SK-N-SH treated with all-trans-retinoic acid at 6 μM for 48 hours (cell line): ENCODE results near the gene CARD9.

ENCODE experiments used
- ATAC-seq: fragments of 200-7000 bp; cut with Tn5 transposase; 3 replicates; pipeline ENCODE4 v1.9.1; 2020; ENCODE audit warnings: mild to moderate bottlenecking, moderate library complexity
- ARNTL ChIP-seq: fragments of 450-650 bp; formaldehyde crosslinking; IDR thresholded peaks from 2 replicates; pipeline ENCODE4 v1.5.0; 2020; ENCODE audit warnings: low read depth, mild to moderate bottlenecking, moderate library complexity, borderline replicate concordance
- BACH2 ChIP-seq: fragments of 250-450 bp; sonication (Bioruptor Pico); IDR thresholded peaks from 2 replicates; pipeline ENCODE4 v1.9.0; 2021; ENCODE audit warnings: mild to moderate bottlenecking, borderline replicate concordance
- CREB5 ChIP-seq: fragments of 250-450 bp; sonication (Bioruptor Pico); IDR thresholded peaks from 2 replicates; pipeline ENCODE4 v1.5.1; 2020; ENCODE audit warnings: low read depth, mild to moderate bottlenecking, moderate library complexity
- CSDC2 ChIP-seq: fragments of 250-450 bp; sonication (Bioruptor Pico); IDR thresholded peaks from 2 replicates; pipeline ENCODE4 v1.5.0; 2020; ENCODE audit warnings: mild to moderate bottlenecking, moderate library complexity
- CSRNP3 ChIP-seq: fragments of 250-450 bp; sonication (Bioruptor Pico); IDR thresholded peaks from 2 replicates; pipeline ENCODE4 v1.5.1; 2021; ENCODE audit warnings: mild to moderate bottlenecking, moderate library complexity
- ESRRG ChIP-seq: fragments of 250-450 bp; sonication (Bioruptor Pico); IDR thresholded peaks from 2 replicates; pipeline ENCODE4 v1.6.1; 2021; ENCODE audit warnings: mild to moderate bottlenecking
- GLIS3 ChIP-seq: fragments of 250-450 bp; sonication (Bioruptor Pico); IDR thresholded peaks from 2 replicates; pipeline ENCODE4 v1.5.0; 2020; ENCODE audit warnings: mild to moderate bottlenecking, moderate library complexity
- ISL1 ChIP-seq: fragments of 250-450 bp; sonication (Bioruptor Pico); IDR thresholded peaks from 2 replicates; pipeline ENCODE4 v2.1.2; 2022; ENCODE audit warnings: mild to moderate bottlenecking, moderate library complexity
- OSR1 ChIP-seq: fragments of 250-450 bp; sonication (Bioruptor Pico); IDR thresholded peaks from 2 replicates; pipeline ENCODE4 v1.8.0; 2022; ENCODE audit warnings: moderate library complexity, mild to moderate bottlenecking, inconsistent platforms
- PATZ1 ChIP-seq: fragments of 250-450 bp; sonication (Bioruptor Pico); IDR thresholded peaks from 2 replicates; pipeline ENCODE4 v1.8.0; 2020; ENCODE audit warnings: mild to moderate bottlenecking, moderate library complexity, borderline replicate concordance
- POU6F1 ChIP-seq: fragments of 250-450 bp; sonication (Bioruptor Pico); IDR thresholded peaks from 2 replicates; pipeline ENCODE4 v1.8.0; 2021; ENCODE audit warnings: low read depth, mild to moderate bottlenecking, moderate library complexity, borderline replicate concordance
- PPARA ChIP-seq: fragments of 250-450 bp; sonication (Bioruptor Pico); IDR thresholded peaks from 2 replicates; pipeline ENCODE4 v1.5.0; 2020; ENCODE audit warnings: mild to moderate bottlenecking, borderline replicate concordance
- SNAI2 ChIP-seq: fragments of 250-450 bp; sonication (Bioruptor Pico); IDR thresholded peaks from 2 replicates; pipeline ENCODE4 v1.5.0; 2020; ENCODE audit warnings: mild to moderate bottlenecking, moderate library complexity
- TCF4 ChIP-seq: fragments of 250-450 bp; sonication (Bioruptor Pico); IDR thresholded peaks from 2 replicates; pipeline ENCODE4 v1.8.0; 2021; ENCODE audit warnings: mild to moderate bottlenecking, moderate library complexity, borderline replicate concordance
- TSHZ2 ChIP-seq: fragments of 250-450 bp; sonication (Bioruptor Pico); IDR thresholded peaks from 2 replicates; pipeline ENCODE4 v1.5.0; 2020; ENCODE audit warnings: mild to moderate bottlenecking, moderate library complexity
- ZC3H10 ChIP-seq: fragments of 250-450 bp; sonication (Bioruptor Pico); IDR thresholded peaks from 2 replicates; pipeline ENCODE4 v1.5.1; 2021; ENCODE audit warnings: mild to moderate bottlenecking, moderate library complexity
- ZFP3 ChIP-seq: fragments of 250-450 bp; sonication (Bioruptor Pico); IDR thresholded peaks from 2 replicates; pipeline ENCODE4 v1.5.0; 2020; ENCODE audit warnings: mild to moderate bottlenecking, moderate library complexity
- ZNF565 ChIP-seq: fragments of 450-650 bp; formaldehyde crosslinking; conservative IDR thresholded peaks from 2 replicates; pipeline ENCODE4 v1.5.0; 2020; ENCODE audit warnings: low read depth, mild to moderate bottlenecking, moderate library complexity
- ZNF70 ChIP-seq: fragments of 450-650 bp; formaldehyde crosslinking; IDR thresholded peaks from 2 replicates; pipeline ENCODE4 v1.5.0; 2020; ENCODE audit warnings: mild to moderate bottlenecking, moderate library complexity
- ZNF8 ChIP-seq: fragments of 450-650 bp; formaldehyde crosslinking; IDR thresholded peaks from 2 replicates; pipeline ENCODE4 v1.5.0; 2020; ENCODE audit warnings: mild to moderate bottlenecking, moderate library complexity

The CARD9 gene

GRCh38 chr9:136339173-136339957 is 34.1 kb downstream of the CARD9 start:
- TF ChIP-seq GLIS3 (CRISPR knock-in tag) (no peak), TSHZ2 (CRISPR knock-in tag) (no peak), ZNF70 (CRISPR knock-in tag) (no peak), ZFP3 (no peak)
- ATAC-seq = peak; percentile 75

- ATAC-seq = no peak
Measured at GRCh38 chr9:136338511-136338910, 35.0 kb downstream of the CARD9 start.

GRCh38 chr9:136337416-136338395 is 35.8 kb downstream of the CARD9 start:
- TF ChIP-seq SNAI2 (CRISPR knock-in tag) = no peak
- TF ChIP-seq CSDC2 = no peak
- TF ChIP-seq PATZ1 (CRISPR knock-in tag) = no peak
- ATAC-seq = no peak

More at GRCh38 chr9:136338511-136338910, 35.0 kb downstream of the CARD9 start:
- no peak for TF ChIP-seq ARNTL
- no peak for TF ChIP-seq BACH2 (CRISPR knock-in tag)
- TF ChIP-seq ZC3H10 (CRISPR knock-in tag) = no peak
- no peak for TF ChIP-seq ESRRG (CRISPR knock-in tag)
- no peak for TF ChIP-seq ZNF70 (CRISPR knock-in tag)
- no peak for TF ChIP-seq CREB5 (CRISPR knock-in tag)
- TF ChIP-seq ZNF565 (CRISPR knock-in tag) = no peak
- TF ChIP-seq POU6F1 (CRISPR knock-in tag) = no peak
- no peak for TF ChIP-seq GLIS3 (CRISPR knock-in tag)
- TF ChIP-seq ISL1 = no peak
- TF ChIP-seq PPARA (CRISPR knock-in tag) = no peak
- no peak for TF ChIP-seq CSDC2

GRCh38 chr9:136336881-136337280 is 36.6 kb downstream of the CARD9 start:
- no peak for ATAC-seq
- TF ChIP-seq BACH2 (CRISPR knock-in tag) (no peak), ZNF70 (CRISPR knock-in tag) (no peak), ZNF565 (CRISPR knock-in tag) (no peak), TCF4 (CRISPR knock-in tag) (no peak), OSR1 (CRISPR knock-in tag) (no peak), SNAI2 (CRISPR knock-in tag) (no peak), ISL1 (no peak), POU6F1 (CRISPR knock-in tag) (no peak), CSRNP3 (CRISPR knock-in tag) (no peak), ESRRG (CRISPR knock-in tag) (no peak), ARNTL (no peak), PATZ1 (CRISPR knock-in tag) (no peak), ZNF8 (CRISPR knock-in tag) (no peak)
